HG03571 (cell line): ENCODE measurements around the gene GPX2.
A peak's percentile ranks its signal among the peaks of the same experiment; 100 is the strongest.

Experiments used
- ATAC-seq: cut with Tn5 transposase; IDR thresholded peaks from one replicate; pipeline ENCODE4 v1.9.1; 2021; ENCODE audit not compliant: unreplicated experiment

GPX2 gene

GRCh38 chr14:64960762-64961276 lies 18.3 kb upstream of the GPX2 start:
- no peak for ATAC-seq

- no peak for ATAC-seq
These were observed 16.2 kb upstream of the GPX2 start for GRCh38 chr14:64958743-64959142.

- no peak for ATAC-seq
These were observed 15.7 kb upstream of the GPX2 start for GRCh38 chr14:64958201-64958600.

- no peak for ATAC-seq
These were observed 14.3 kb upstream of the GPX2 start for GRCh38 chr14:64956697-64957406.

GRCh38 chr14:64955297-64955696 lies 12.8 kb upstream of the GPX2 start:
- ATAC-seq = no peak

GRCh38 chr14:64954491-64955240 lies 12.1 kb upstream of the GPX2 start:
- ATAC-seq = no peak

- no peak for ATAC-seq
These were observed 11.1 kb upstream of the GPX2 start for GRCh38 chr14:64953661-64954060.

- no peak for ATAC-seq
These were observed 10.7 kb upstream of the GPX2 start for GRCh38 chr14:64953310-64953654.

GRCh38 chr14:64952598-64953309 lies 10.2 kb upstream of the GPX2 start:
- peak; percentile 45 for ATAC-seq

GRCh38 chr14:64951724-64952123 lies 9.2 kb upstream of the GPX2 start:
- no peak for ATAC-seq

GRCh38 chr14:64951291-64951690 lies 8.7 kb upstream of the GPX2 start:
- no peak for ATAC-seq

GRCh38 chr14:64950889-64951288 lies 8.3 kb upstream of the GPX2 start:
- no peak for ATAC-seq

GRCh38 chr14:64948612-64949210 lies 6.2 kb upstream of the GPX2 start:
- ATAC-seq = no peak

GRCh38 chr14:64947710-64948611 lies 5.4 kb upstream of the GPX2 start:
- no peak for ATAC-seq

GRCh38 chr14:64946310-64947045 lies 3.9 kb upstream of the GPX2 start:
- no peak for ATAC-seq

GRCh38 chr14:64945431-64946178 lies 3.1 kb upstream of the GPX2 start:
- ATAC-seq = no peak

GRCh38 chr14:64944861-64945260 lies 2.3 kb upstream of the GPX2 start:
- ATAC-seq = no peak

- no peak for ATAC-seq
These were observed 1.5 kb upstream of the GPX2 start for GRCh38 chr14:64944041-64944440.

GRCh38 chr14:64943556-64943955 lies 1.0 kb upstream of the GPX2 start:
- no peak for ATAC-seq
